DMS114 treated with DMSO at 0.1 percent for 48 hours (cell line): ENCODE results near the gene MANSC4.
"Not testable (repeated sequence)": the region's sequence is repeated elsewhere in the genome, so short reads cannot be mapped to it uniquely, and the experiment has no call there.

Source experiments
- DNase-seq: peaks from one replicate; lab custom pipeline; 2025; ENCODE audit not compliant: unreplicated experiment; lab: John Stamatoyannopoulos, UW

The MANSC4 gene

DNA sequence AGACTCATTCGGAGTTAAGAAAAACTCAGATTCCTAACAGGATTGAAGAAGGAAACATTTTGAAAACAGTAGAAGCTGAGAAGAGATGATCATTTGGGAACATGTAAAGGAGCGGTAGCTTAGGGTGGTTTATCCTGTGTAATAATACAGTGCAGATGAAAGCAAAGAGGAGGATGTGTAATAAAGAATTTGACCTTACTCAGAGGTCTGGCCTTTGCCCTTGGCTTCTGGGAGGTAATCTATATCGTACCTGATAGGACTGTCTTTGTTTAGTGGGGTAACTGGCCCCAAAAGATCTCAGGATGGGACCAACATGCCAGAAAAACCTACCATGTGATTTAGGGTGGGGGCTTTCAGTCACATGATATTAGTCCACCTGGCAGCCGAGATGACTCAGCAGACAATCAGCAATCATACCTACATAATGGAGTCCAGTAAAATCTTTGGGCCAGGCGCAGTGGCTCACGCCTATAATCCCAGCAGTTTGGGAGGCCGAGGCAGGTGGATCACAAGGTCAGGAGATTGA is 23.3 kb downstream of the MANSC4 start:
- no peak for DNase-seq

DNA sequence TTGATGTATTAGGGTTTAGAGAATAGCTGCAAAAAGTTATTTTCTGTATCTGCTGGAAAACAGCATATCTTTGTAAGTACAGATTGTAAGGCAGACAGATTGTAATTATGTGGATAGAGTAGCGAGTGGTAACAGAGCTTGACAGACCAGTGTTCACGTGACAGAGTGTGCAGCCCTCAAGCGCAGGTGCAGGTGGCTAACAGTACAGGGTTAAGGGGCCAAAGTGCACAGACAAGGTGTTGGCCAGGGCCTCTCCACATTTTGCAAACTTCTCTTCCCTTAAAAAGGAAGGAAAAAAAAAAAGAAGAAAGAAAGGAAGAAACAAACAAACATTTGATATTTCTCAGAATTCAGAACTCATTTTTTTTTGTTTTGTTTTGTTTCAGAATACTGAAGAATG is 25.2 kb downstream of the MANSC4 start:
- no peak for DNase-seq

DNA sequence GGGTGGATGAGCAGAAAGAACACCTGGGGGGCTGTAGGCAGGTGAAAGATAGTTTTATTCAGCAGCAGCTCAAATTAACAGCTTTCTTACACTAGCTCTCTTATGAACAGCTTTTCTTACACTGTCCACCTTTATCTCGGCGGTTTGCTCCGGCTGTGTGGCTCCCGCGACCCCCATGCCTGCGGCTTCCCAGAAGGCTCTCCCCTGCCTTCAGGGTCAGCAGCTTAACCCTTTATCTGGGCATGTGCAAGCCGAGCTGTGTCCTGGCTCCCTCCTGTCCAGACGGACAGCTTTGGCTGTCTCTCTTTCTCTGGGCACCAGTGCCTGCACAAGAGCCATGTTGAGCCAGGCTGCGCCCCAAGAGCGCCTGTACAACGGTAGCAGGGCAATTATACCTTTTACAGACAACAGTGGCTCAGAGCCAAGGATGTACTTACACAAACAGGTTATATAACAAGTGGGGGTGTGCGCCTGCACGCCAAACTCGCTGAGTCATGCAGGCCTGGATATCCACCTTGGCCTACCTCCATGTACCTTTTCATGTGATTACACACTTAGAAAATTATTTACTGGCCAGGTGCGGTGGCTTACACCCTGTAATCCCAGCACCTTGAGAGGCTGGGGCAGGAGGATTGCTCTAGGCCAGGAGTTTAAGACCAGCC is 28.5 kb downstream of the MANSC4 start:
- DNase-seq: no peak

DNA sequence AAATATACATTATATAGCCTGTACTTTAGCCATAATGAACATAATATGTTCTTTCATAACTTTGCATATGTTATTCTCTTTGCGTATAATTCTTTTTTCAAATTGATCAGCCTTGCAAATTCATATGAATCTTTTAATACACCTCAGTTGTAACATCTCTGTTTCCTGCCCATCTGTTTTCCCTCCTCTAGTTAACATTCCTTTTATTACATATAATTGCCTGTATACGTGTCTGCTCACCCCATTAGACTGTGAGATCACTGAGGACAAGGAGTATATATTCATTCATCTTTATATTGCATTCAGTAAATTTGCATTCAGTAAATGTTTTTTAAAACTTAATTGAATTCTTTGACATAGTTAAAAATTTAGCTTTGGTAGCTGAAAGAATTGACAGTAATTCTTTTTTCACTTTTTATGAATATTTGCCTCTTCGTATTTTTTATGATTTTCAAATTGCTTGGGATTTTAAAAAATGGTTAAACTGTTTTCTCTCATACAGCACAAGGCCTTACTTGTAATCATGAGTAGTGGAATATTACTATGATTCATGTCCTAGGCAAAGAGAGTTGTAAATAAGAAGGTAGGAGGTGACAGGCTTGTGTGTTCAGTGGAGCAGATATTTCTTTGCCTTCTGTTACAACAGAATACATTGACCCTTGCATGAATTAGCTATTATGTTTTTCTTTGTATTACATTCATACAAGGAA is 32.8 kb downstream of the MANSC4 start:
- DNase-seq: no peak

DNA sequence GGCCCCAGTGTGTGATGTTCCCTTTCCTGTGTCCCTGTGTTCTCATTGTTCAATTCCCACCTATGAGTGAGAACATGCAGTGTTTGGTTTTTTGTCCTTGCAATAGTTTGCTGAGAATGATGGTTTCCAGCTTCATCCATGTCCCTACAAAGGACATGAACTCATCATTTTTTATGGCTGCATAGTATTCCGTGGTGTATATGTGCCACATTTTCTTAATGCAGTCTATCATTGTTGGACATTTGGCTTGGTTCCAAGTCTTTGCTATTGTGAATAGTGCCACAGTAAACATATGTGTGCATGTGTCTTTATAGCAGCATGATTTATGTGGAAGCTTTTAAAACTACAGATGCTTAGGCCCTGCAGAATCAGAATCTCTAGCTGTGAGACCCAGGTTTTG is 34.3 kb downstream of the MANSC4 start:
- not testable (repeated sequence) for DNase-seq

DNA sequence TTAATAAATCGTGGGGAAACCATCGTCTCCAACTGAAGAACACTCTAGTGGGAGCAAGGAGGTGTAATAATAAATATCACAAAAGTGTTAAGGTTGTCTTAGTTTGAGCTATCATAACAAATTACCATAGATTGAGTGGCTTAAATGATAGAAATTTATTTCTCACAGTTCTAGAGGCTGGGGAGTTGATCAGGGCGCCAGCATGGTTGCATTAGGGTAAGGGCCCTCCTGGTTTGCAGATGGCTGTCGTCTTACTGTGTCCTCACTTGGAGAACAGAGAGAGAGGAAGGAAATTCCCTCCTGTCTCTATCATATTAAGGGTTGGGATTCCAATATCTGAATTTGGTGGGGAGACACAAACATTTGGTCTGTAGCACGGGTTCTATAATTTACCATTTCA is 36.4 kb downstream of the MANSC4 start:
- DNase-seq: no peak

DNA sequence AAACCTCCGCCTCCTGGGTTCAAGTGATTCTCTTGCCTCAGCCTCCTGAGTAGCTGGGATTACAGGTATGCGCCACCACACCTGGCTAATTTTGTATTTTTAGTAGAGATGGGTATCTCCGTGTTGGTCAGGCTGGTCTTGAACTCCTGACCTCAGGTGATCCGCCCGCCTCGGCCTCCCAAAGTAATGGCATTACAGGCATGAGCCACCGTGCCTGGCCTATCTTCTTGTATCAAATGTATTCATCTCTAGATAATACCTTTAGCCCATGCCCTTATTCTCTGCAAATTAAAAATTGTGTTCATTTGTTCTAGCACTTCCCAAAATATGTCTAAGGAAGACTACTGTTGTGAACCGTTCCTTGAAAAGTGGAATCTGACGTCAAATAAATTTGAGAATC is 45.7 kb downstream of the MANSC4 start:
- not testable (repeated sequence) for DNase-seq

DNA sequence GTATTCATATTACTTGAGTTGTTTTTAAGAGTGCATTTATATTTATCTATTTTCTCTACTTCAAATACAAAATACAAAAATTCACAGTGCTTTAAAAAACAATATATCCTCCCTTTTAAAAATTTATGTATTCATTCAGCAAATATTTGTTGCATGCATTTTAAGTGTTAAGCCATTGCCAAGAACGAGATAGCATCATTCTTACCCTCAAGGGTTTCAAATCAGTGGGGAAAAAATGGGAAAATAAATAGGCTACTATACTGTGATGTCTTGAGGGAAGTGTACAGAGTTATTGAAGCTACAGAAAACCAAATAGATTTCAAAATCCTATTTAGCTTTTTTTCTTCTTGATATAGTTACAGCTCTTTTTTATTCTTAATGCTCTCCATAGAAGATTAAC is 46.2 kb downstream of the MANSC4 start:
- DNase-seq: no peak

DNA sequence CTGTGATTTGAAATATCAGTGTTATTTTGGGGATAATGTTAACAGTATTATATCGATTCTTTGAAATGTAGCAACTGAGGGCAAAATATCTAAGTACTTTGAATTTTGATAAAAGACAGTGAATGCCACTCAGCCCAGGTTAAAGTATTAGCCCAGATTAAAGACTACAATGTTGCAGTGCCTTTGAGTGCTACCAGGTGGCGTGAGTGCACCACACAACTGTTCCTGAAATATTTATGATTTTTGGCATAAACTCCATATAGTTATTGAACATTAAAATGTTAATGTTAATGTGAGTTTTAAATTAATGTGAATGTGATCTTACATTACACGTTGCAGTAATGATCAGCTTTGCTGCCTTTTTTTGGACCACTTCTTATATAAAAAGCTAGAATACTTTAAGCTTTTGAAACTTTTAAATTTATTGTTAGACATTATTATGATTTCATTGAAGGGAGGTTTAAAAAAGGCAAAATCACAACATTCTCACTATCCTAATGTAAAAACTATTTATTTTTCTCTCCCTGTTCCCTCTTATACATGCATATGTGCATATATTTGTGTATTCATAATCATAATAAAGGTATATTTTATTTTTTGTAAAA is 46.9 kb downstream of the MANSC4 start:
- DNase-seq: peak; percentile 30

DNA sequence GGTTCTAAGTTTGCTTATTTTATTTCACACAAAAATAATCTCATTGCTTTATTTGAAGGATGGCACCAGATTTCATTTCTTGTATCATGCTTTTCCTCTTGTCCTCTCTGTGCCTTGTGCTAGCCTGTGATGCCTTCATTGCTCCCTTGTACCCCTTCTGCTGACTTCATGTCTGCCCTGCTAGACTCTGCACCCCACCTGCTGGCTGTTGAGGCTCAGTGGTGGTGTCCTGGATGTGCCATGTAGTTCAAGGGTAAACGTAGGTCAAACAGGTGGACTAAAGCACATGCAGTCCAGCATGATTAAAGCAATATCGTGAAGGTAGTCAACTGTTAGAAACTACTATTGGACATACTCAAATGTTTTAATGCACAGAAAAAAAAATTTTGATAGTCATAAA is 47.8 kb downstream of the MANSC4 start:
- DNase-seq: no peak

DNA sequence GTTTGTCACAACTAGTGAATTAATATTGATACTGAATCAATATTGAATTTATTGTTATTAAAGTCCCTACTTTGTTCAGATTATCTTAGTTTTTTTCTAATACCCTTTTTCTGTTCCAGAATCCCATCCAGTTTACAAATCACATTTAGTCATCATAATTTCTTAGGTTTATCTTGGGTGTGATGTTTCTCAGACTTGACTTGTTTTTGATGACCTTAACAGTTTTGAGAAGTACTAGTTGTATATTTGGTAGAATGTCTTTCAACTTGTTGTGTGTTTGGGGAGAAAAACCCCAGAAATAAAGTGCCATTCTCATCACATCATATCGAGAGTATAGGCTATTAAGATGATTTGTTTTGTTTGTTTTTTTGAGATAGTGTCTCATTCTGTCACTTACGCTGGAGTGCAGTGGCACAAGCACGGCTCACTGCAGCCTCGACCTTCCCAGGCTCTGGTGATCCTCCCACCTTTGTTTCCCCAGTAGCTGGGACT is 49.9 kb downstream of the MANSC4 start:
- DNase-seq: no peak

DNA sequence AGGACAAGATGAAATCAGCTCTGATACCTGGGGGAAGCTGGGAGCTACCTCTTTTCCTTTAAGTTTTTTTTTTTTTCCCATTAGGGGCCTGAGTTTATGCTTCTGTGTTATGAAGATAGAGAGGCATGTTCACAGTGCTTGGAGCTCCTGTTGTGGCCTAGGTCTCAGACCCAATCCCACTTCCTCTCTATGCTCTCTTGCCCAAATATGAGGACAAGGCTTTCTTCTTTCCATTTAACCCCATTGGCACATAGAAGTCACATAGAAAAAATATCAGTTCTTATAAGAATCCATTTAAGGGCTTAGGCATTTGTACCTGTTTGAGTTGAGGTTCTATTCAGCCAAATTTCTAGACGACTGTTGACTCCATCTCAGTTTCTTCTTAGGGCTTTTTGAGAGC is 56.8 kb downstream of the MANSC4 start:
- DNase-seq: no peak
